PFSK-1 (cell line): ENCODE data around the gene NID1.

Experiments used
- FOXP2 ChIP-seq: optimal IDR thresholded peaks from 2 replicates; pipeline ENCODE3; 2011; ENCODE audit warnings: borderline replicate concordance, control low read depth, inconsistent platforms; ENCODE audit not compliant: insufficient read depth; ENCODE audit errors: extremely low read length, extremely low read depth
- POLR2AphosphoS5 ChIP-seq: IDR thresholded peaks from 2 replicates; pipeline ENCODE4 v1.6.1; 2012; ENCODE audit warnings: low read depth, mild to moderate bottlenecking, control low read depth, low read length, moderate library complexity
- REST ChIP-seq, 2 experiments: IDR thresholded peaks; 2 replicates each; pipeline versions ENCODE4 v1.6.1 to v1.8.0; 2011 to 2012; ENCODE audit warnings: low read depth in 2 of 2, low read length in 2 of 2, control low read depth in 1 of 2, inconsistent platforms in 1 of 2, mild to moderate bottlenecking in 1 of 2, moderate library complexity in 1 of 2; ENCODE audit not compliant: insufficient read depth in 1 of 2
- SIN3A ChIP-seq: IDR thresholded peaks from 2 replicates; pipeline ENCODE4 v1.6.1; 2012; ENCODE audit warnings: mild to moderate bottlenecking, low read length, moderate library complexity, borderline replicate concordance; ENCODE audit not compliant: insufficient read depth
- TAF1 ChIP-seq: IDR thresholded peaks from 2 replicates; pipeline ENCODE4 v1.6.1; 2012; ENCODE audit warnings: low read length, control low read depth, borderline replicate concordance; ENCODE audit not compliant: insufficient read depth

The NID1 gene

DNA sequence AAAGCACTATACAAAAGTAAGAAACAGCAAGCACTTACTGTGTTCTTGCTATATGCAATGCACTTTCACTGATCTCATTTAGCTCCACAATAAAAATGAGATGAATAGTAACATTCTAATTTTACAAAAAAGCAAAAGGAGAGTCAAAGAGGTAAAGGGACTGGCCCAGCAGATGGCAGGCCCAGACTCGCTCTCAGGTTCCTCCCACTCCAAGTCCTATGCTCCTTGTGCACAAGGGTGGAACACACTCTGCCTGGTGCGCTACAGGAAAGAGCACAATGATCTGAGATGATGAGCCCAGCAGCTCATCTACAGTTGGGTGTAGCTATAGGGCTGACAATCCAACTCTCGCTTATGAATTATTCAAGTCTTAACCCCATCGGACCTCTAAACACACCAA is 104.1 kb downstream of the NID1 start:
- TF ChIP-seq POLR2AphosphoS5 (no peak), FOXP2 (no peak), SIN3A (no peak), TAF1 (no peak), REST (IDR thresholded peaks at IDR 0.05; ENCODE audit: insufficient read depth in 1 of 2, low read depth in 2 of 2, low read length in 2 of 2) (no peak)

DNA sequence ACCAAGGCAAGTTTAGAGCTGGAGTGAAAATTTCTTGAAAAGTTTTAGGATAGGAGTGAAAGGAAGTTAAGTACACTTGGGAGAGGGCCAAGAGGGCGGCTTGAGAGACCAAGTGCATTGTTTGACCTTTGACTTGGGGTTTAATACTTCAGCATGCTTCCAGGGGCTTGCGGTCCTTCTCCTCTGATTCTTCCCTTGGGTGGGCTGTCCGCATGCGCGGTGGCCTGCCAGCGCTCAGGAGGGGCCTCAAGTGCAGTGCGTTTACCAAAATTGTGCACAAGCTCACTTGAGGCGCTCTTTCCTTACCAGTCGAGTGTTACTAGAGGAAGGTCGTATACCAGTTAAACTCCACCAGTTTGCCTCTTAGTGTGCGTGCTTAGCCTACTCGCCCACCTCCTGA is 106.9 kb downstream of the NID1 start:
- no peak for TF ChIP-seq TAF1
- TF ChIP-seq SIN3A: no peak
- no peak for TF ChIP-seq REST (IDR thresholded peaks at IDR 0.05; ENCODE audit: insufficient read depth in 1 of 2, low read depth in 2 of 2, low read length in 2 of 2)

DNA sequence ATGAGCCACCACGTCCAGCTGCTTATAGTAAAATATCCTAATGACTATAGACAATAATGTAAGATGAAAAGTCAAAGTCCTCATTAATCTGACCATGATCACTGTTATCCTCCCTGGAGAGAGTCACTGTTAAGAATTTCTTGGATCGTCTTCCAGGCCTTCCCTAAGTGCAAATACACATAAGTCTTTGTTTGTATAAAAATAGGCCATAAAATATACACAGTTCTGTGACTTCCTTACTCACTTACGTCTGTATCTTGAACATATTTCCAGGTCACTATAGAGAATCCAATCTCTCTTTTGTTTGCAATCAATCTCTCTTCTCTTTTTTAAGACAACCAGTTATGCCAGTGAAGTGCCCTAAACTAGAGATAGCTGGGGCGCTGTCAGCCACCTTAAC is 109.1 kb downstream of the NID1 start:
- no peak for TF ChIP-seq TAF1
- TF ChIP-seq POLR2AphosphoS5: no peak
- no peak for TF ChIP-seq REST (IDR thresholded peaks at IDR 0.05; ENCODE audit: insufficient read depth in 1 of 2, low read depth in 2 of 2, low read length in 2 of 2)
- TF ChIP-seq FOXP2: no peak
- TF ChIP-seq SIN3A: no peak

DNA sequence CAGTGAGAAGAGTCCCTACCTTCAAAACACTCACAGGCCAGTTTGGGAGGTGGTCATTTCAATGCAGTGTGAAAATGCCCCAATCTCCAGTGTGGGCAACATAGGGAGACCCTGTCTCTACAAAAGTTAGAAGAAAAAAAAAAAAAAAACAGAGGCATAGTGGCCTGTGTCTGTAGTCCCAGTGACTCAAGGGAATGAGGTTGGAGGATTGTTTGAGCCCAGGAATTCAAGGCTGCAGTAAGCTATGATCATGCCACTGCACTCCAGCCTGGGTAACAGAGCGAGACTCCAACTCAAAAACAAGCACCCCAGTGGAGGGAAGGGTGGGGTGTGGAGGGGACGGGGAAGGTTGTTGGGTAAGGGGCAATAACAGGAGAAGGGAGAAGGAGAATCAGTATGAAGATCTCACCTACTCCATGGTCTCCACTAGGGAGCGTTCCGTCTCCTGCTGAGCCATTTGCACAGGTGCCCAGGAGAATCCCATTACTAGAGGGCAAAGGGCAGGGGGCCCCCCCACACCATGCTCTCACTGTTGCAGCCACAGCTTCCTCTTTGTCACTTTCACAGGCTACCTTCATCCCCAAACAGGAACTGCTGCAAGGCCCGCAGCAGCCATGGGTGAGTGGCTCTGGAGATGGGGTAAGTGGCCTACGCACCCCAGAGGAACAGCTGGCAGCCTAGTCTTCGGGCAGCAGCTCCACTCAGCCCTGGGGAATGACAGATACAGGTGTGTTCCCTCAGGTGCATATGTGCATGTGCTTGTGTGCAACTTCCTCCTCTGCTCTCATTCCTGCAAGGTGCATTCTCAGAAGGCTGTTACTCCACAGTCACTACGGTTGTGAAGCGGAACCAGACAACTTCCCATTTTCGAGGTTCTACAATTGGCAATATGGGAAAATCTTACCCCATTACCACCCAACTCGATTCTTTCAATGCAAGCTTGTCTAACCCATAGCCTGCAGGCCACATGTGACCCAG is 110.3 kb downstream of the NID1 start:
- no peak for TF ChIP-seq SIN3A
- TF ChIP-seq FOXP2: no peak
- TF ChIP-seq POLR2AphosphoS5: no peak
- no peak for TF ChIP-seq TAF1
- TF ChIP-seq REST (IDR thresholded peaks at IDR 0.05; ENCODE audit: insufficient read depth in 1 of 2, low read depth in 2 of 2, low read length in 2 of 2): no peak

- TF ChIP-seq REST (IDR thresholded peaks at IDR 0.05; ENCODE audit: insufficient read depth in 1 of 2, low read depth in 2 of 2, low read length in 2 of 2) (no peak), SIN3A (no peak), POLR2AphosphoS5 (no peak), FOXP2 (no peak), TAF1 (no peak)
These were observed 111.1 kb downstream of the NID1 start for GRCh38 chr1:235953801-235954200.
